HCT116 (cell line): ENCODE data around the gene ACOT11. TPM values are rescaled to one million over a fixed set of nuclear protein-coding genes. Genes with fewer than 3 reads are reported as not detected.

ENCODE experiments used
- ATAC-seq: fragments of 200-7000 bp; cut with Tn5 transposase; 2 replicates; pipeline ENCODE4 v1.9.1; 2020; ENCODE audit warnings: mild to moderate bottlenecking, moderate library complexity
- BruUV-seq: library from RNA; stranded (reverse); fragments of 400-500 nt; replicated peaks from 2 replicates; lab custom pipeline; 2021; lab: Mats Ljungman, UMichigan
- CTCF ChIA-PET: fragments of 300-600 bp; sonication (Branson Sonifier 250); formaldehyde crosslinking; loops from one replicate; lab custom pipeline; 2021; ENCODE audit warnings: antibody characterized with exemption; lab: Charles Lee
- POLR2A ChIA-PET: fragments of 300-600, 350-600 bp; sonication (Branson Sonifier 250); formaldehyde crosslinking; loops from one replicate; lab custom pipeline; 2021; ENCODE audit warnings: antibody characterized with exemption; lab: Charles Lee
- RAD21 ChIA-PET, 2 experiments: fragments of 300-600 bp; sonication (Branson Sonifier 250); formaldehyde crosslinking; loops; one replicate each; lab custom pipeline; 2023; ENCODE audit warnings: low total read pairs in 2 of 2; ENCODE audit not compliant: uncharacterized antibody in 2 of 2, unreplicated experiment in 2 of 2, low non-redundant PET in 1 of 2; lab: Charles Lee
- DNase-seq: peaks from one replicate; pipeline ENCODE4 v3.0.0-alpha.2; 2010; ENCODE audit warnings: low read depth, low spot score
- H2AFZ ChIP-seq: fragments of 200-600 bp; shearing (Covaris generic), sonication (generic); 2 replicates; pipeline ENCODE4 v1.6.1; 2017; ENCODE audit warnings: low read depth, mixed run types, mixed read lengths, antibody characterized with exemption, low read length; ENCODE audit not compliant: poor library complexity, severe bottlenecking
- H3K27ac ChIP-seq: 2 replicates; pipeline ENCODE4 v1.5.1; 2012; ENCODE audit warnings: low read depth, low read length
- H3K27me3 ChIP-seq: fragments of 200-600 bp; sonication (generic); 2 replicates; pipeline ENCODE4 v1.6.1; 2016; ENCODE audit warnings: mixed run types, low read length, mixed read lengths; ENCODE audit not compliant: insufficient read depth
- H3K36me3 ChIP-seq, 2 experiments: fragments of 200-500 bp in 1 of 2; fragments of 200-600 bp in 1 of 2; sonication (Bioruptor generic) in 1 of 2; sonication (generic) in 1 of 2; 2 replicates each; pipeline versions ENCODE4 v1.5.1 to v1.6.1; 2014 to 2016; ENCODE audit warnings: low read length in 2 of 2, inconsistent platforms in 1 of 2, mixed read lengths in 1 of 2, mixed run types in 1 of 2; ENCODE audit not compliant: insufficient read depth in 2 of 2, control insufficient read depth in 1 of 2
- H3K4me1 ChIP-seq, 2 experiments: fragments of 200-600 bp in 1 of 2; sonication (generic) in 1 of 2; 2 replicates each; pipeline versions ENCODE4 v1.5.1 to v1.6.1; 2012 to 2017; ENCODE audit warnings: low read length in 2 of 2, inconsistent platforms in 1 of 2, mild to moderate bottlenecking in 1 of 2, mixed read lengths in 1 of 2, mixed run types in 1 of 2, moderate library complexity in 1 of 2; ENCODE audit not compliant: insufficient read depth in 2 of 2, control insufficient read depth in 1 of 2
- H3K4me2 ChIP-seq: fragments of 200-600 bp; sonication (generic); 2 replicates; pipeline ENCODE4 v1.6.1; 2017; ENCODE audit warnings: mixed run types, low read length, mixed read lengths
- H3K4me3 ChIP-seq, 2 experiments: fragments of 200-600 bp in 1 of 2; sonication (generic) in 1 of 2; replicated peaks in 1 of 2; 2 replicates each; pipeline ENCODE4 v1.5.1; 2011 to 2016; ENCODE audit warnings: low read length in 2 of 2, control low read depth in 1 of 2, low read depth in 1 of 2, mild to moderate bottlenecking in 1 of 2, mixed read lengths in 1 of 2, mixed run types in 1 of 2
- H3K79me2 ChIP-seq: fragments of 200-600 bp; sonication (generic); 2 replicates; pipeline ENCODE4 v1.6.1; 2017; ENCODE audit warnings: mild to moderate bottlenecking, mixed run types, low read length, moderate library complexity, mixed read lengths; ENCODE audit not compliant: insufficient read depth
- H3K9ac ChIP-seq: fragments of 200-600 bp; sonication (generic); 2 replicates; pipeline ENCODE4 v1.6.1; 2016; ENCODE audit warnings: low read length, mixed read lengths
- H3K9me2 ChIP-seq: fragments of 200-600 bp; sonication (generic), shearing (Covaris generic); 2 replicates; pipeline ENCODE4 v1.6.1; 2017; ENCODE audit warnings: mixed run types, mild to moderate bottlenecking, moderate library complexity; ENCODE audit not compliant: insufficient read depth
- H3K9me3 ChIP-seq, 2 experiments: fragments of 200-500 bp in 1 of 2; fragments of 200-600 bp in 1 of 2; sonication (Bioruptor generic) in 1 of 2; sonication (generic) in 1 of 2; 2 replicates each; pipeline ENCODE4 v1.6.1; 2014 to 2017; ENCODE audit warnings: low read length in 2 of 2, mixed read lengths in 2 of 2, inconsistent platforms in 1 of 2, low read depth in 1 of 2, mild to moderate bottlenecking in 1 of 2, mixed run types in 1 of 2, moderate library complexity in 1 of 2; ENCODE audit not compliant: control insufficient read depth in 1 of 2, insufficient read depth in 1 of 2
- H4K20me1 ChIP-seq: fragments of 200-600 bp; sonication (generic), shearing (Covaris generic); 2 replicates; pipeline ENCODE4 v1.6.1; 2017; ENCODE audit warnings: mixed run types, mild to moderate bottlenecking, moderate library complexity; ENCODE audit not compliant: insufficient read depth
- ATF3 ChIP-seq: IDR thresholded peaks from 2 replicates; pipeline ENCODE4 v1.6.1; 2012
- CBX3 ChIP-seq: IDR thresholded peaks from 2 replicates; pipeline ENCODE4 v1.6.1; 2012; ENCODE audit warnings: low read depth
- CEBPB ChIP-seq: IDR thresholded peaks from 2 replicates; pipeline ENCODE4 v1.6.1; 2012; ENCODE audit warnings: low read depth
- EGR1 ChIP-seq: IDR thresholded peaks from 2 replicates; pipeline ENCODE4 v1.6.1; 2012; ENCODE audit warnings: low read depth
- ELF1 ChIP-seq: IDR thresholded peaks from 2 replicates; pipeline ENCODE4 v1.6.1; 2012; ENCODE audit warnings: low read depth, borderline replicate concordance
- EZH2 ChIP-seq: fragments of 200-600 bp; sonication (generic); IDR thresholded peaks from 2 replicates; pipeline ENCODE4 v1.6.1; 2017; ENCODE audit warnings: antibody characterized with exemption, mixed run types
- EZH2phosphoT487 ChIP-seq: fragments of 200-600 bp; IDR thresholded peaks from 2 replicates; pipeline ENCODE4 v1.6.1; 2018; ENCODE audit warnings: antibody characterized with exemption, borderline replicate concordance
- FOSL1 ChIP-seq: IDR thresholded peaks from 2 replicates; pipeline ENCODE4 v1.6.1; 2012; ENCODE audit warnings: low read depth
- JUND ChIP-seq: IDR thresholded peaks from 2 replicates; pipeline ENCODE4 v1.6.1; 2012
- MAX ChIP-seq: IDR thresholded peaks from 2 replicates; pipeline ENCODE4 v1.6.1; 2012
- POLR2A ChIP-seq: IDR thresholded peaks from 2 replicates; pipeline ENCODE4 v1.7.0; 2011; ENCODE audit warnings: borderline replicate concordance; ENCODE audit not compliant: insufficient read depth, insufficient read length; ENCODE audit errors: extremely low read depth
- POLR2AphosphoS5 ChIP-seq: IDR thresholded peaks from 2 replicates; pipeline ENCODE4 v1.6.1; 2011; ENCODE audit warnings: mild to moderate bottlenecking, low read depth, low read length, moderate library complexity
- SIN3A ChIP-seq: IDR thresholded peaks from 2 replicates; pipeline ENCODE4 v1.6.1; 2012; ENCODE audit warnings: low read depth
- SP1 ChIP-seq: IDR thresholded peaks from 2 replicates; pipeline ENCODE4 v1.6.1; 2012; ENCODE audit warnings: low read depth
- TCF7L2 ChIP-seq: IDR thresholded peaks from 2 replicates; pipeline ENCODE4 v1.7.0; 2011; ENCODE audit warnings: borderline replicate concordance, inconsistent platforms; ENCODE audit not compliant: insufficient read depth, insufficient read length; ENCODE audit errors: extremely low read depth
- YY1 ChIP-seq: IDR thresholded peaks from 2 replicates; pipeline ENCODE4 v1.6.1; 2011; ENCODE audit warnings: low read length, low read depth, moderate library complexity, mild to moderate bottlenecking; ENCODE audit not compliant: insufficient replicate concordance; ENCODE audit errors: extremely low read depth
- ZBTB33 ChIP-seq: IDR thresholded peaks from 2 replicates; pipeline ENCODE4 v1.6.1; 2011; ENCODE audit warnings: mild to moderate bottlenecking, low read length, moderate library complexity; ENCODE audit not compliant: insufficient replicate concordance; ENCODE audit errors: extremely low read depth
- ZFX ChIP-seq: fragments of 450-650 bp; IDR thresholded peaks from 2 replicates; pipeline ENCODE4 v1.6.1; 2017
- ZNF274 ChIP-seq: fragments of 200-500 bp; sonication (Bioruptor generic); IDR thresholded peaks from 2 replicates; pipeline ENCODE4 v1.6.1; 2014; ENCODE audit warnings: mild to moderate bottlenecking, low read depth, low read length, inconsistent platforms
- intact Hi-C: fragments of 100-400 bp; cut with micrococcal nuclease; formaldehyde crosslinking; loops from 2 replicates; pipeline ENCODE4 v1.10.0; 2022
- total RNA-seq: library from RNA; stranded (reverse); gene quantifications from one replicate; pipeline ENCODE4 v1.2.1, GENCODE V29; 2021; ENCODE audit not compliant: unreplicated experiment

Gene ACOT11
- total RNA-seq, 1 experiment from 2014 or later, result 31.1 TPM

GRCh38 chr1:54595956-54596498, 48.0 kb downstream of the ACOT11 start:
- ChIA-PET POLR2A (no interaction called here), CTCF (no interaction called here)

More at GRCh38 chr1:54595956-54596498, 48.0 kb downstream of the ACOT11 start:
- H3K27me3 ChIP-seq, result no peaks in the 10 kb centered on the region
- no peak overlapping the region for H2AFZ ChIP-seq
- no peak for DNase-seq
- H3K36me3 ChIP-seq, result peaks cover 8 to 9% of the 10 kb centered on the region in 2 experiments; a peak in 3 of 4 replicates
- H3K9me3 ChIP-seq, result no peaks in the 10 kb centered on the region
- H4K20me1 ChIP-seq, result no peaks in the 10 kb centered on the region
- H3K4me2 ChIP-seq, result no peak overlapping the region
- H3K9ac ChIP-seq, result no peak overlapping the region
- no peaks in the 10 kb centered on the region for H3K9me2 ChIP-seq
- H3K4me3 ChIP-seq, result no peak overlapping the region
- no TSS peak for BruUV-seq
- no peaks in the 10 kb centered on the region for H3K4me1 ChIP-seq
- H3K27ac ChIP-seq, result no peak overlapping the region
- RAD21 ChIA-PET, result no interaction called here
- intact Hi-C loops, result no loop called here
- no peaks in the 10 kb centered on the region for H3K79me2 ChIP-seq
- ATAC-seq, result no peak
- TF ChIP-seq TCF7L2, result no peak
- TF ChIP-seq SIN3A, result no peak
- TF ChIP-seq ATF3, result no peak
- TF ChIP-seq MAX, result no peak
- TF ChIP-seq SP1, result no peak
- no peak for TF ChIP-seq ZNF274
- TF ChIP-seq JUND, result no peak
- TF ChIP-seq POLR2A, result no peak
- no peak for TF ChIP-seq EGR1
- no peak for TF ChIP-seq CBX3
- no peak for TF ChIP-seq YY1
- no peak for TF ChIP-seq ELF1
- TF ChIP-seq ZFX, result no peak
- no peak for TF ChIP-seq FOSL1
- TF ChIP-seq EZH2, result no peak
- no peak for TF ChIP-seq EZH2phosphoT487
- TF ChIP-seq CEBPB, result no peak
- TF ChIP-seq ZBTB33, result no peak
- TF ChIP-seq POLR2AphosphoS5, result no peak
